ENCODE measurements around the gene KCNK6. TPM values are rescaled to one million over a fixed set of nuclear protein-coding genes. Genes with fewer than 3 reads are reported as not detected.

KCNK6 gene
- total RNA-seq, 1 experiment from 2014 or later = 6.5 TPM

GRCh38 chr19:38278751-38279150, 40.9 kb upstream of the KCNK6 start:
- DNase-seq = no peak
- H2BK120ac ChIP-seq (ENCODE audit: low read depth, low read length, poor library complexity, severe bottlenecking) = no peak overlapping the region
- H3T11ph ChIP-seq (ENCODE audit: low read length) = no peak overlapping the region
- no peaks in the 10 kb centered on the region for H3K27me3 Mint-ChIP-seq (ENCODE audit: low read depth)
- H2AK5ac ChIP-seq (ENCODE audit: insufficient read length, low read length) = no peak overlapping the region
- H4K91ac ChIP-seq (ENCODE audit: insufficient read length, low read depth, low read length) = no peak overlapping the region
- H4K20me1 ChIP-seq (ENCODE audit: control insufficient read depth, insufficient read depth, insufficient read length) = no peaks in the 10 kb centered on the region
- no peaks in the 10 kb centered on the region for H3K27me3 ChIP-seq (ENCODE audit: insufficient read depth, low read length)
- peaks cover 6 to 11% of the 10 kb centered on the region in 2 experiments; a peak in 2 of 4 replicates for H3K4me1 Mint-ChIP-seq
- H3K9ac ChIP-seq (ENCODE audit: extremely low read depth, insufficient read length, low read length) = no peak overlapping the region
- H3K4ac ChIP-seq (ENCODE audit: low read depth, low read length) = no peak overlapping the region
- H3K9me3 Mint-ChIP-seq = no peaks in the 10 kb centered on the region
- H3K27ac ChIP-seq (ENCODE audit: insufficient read length, low read depth, low read length) = no peak overlapping the region
- H3K27ac Mint-ChIP-seq = no peak overlapping the region
- no peak overlapping the region for H3K56ac ChIP-seq (ENCODE audit: insufficient read length, low read depth, low read length)
- no peak overlapping the region for H3K4me2 ChIP-seq (ENCODE audit: insufficient read depth, insufficient read length, low read length)
- H2BK12ac ChIP-seq (ENCODE audit: insufficient read length, low read depth, low read length) = no peak overlapping the region
- no peak overlapping the region for H2AFZ ChIP-seq (ENCODE audit: low read length)
- H3K14ac ChIP-seq (ENCODE audit: insufficient read depth, low read length) = no peak overlapping the region
- H3K4me3 Mint-ChIP-seq = no peak overlapping the region
- H4K5ac ChIP-seq (ENCODE audit: insufficient read length, low read depth, low read length) = no peak overlapping the region
- WGBS (ENCODE audit: extremely low coverage, insufficient read length, low lambda C conversion rate) = no CpG with 5 or more reads among the region's 2 CpGs
- no peaks in the 10 kb centered on the region for H3K4me1 ChIP-seq (ENCODE audit: insufficient read depth, low read length)
- peaks cover 10% of the 10 kb centered on the region for H3K79me1 ChIP-seq (ENCODE audit: insufficient read depth, low read depth, low read length, poor library complexity, severe bottlenecking)
- H3K23ac ChIP-seq (ENCODE audit: insufficient read length, low read depth, low read length) = no peak overlapping the region
- H3K23me2 ChIP-seq (ENCODE audit: insufficient read length, low read depth, low read length, poor library complexity, severe bottlenecking) = no peaks in the 10 kb centered on the region
- no peak overlapping the region for H4K8ac ChIP-seq (replicated peaks; ENCODE audit: insufficient read length, low read depth, low read length)
- H2BK5ac ChIP-seq (ENCODE audit: insufficient read length, low read length) = no peak overlapping the region
- no peak overlapping the region for H2BK15ac ChIP-seq (ENCODE audit: low read depth, low read length)
- H3K9me3 ChIP-seq (ENCODE audit: control insufficient read depth, low read depth, low read length) = no peaks in the 10 kb centered on the region
- no peak overlapping the region for H2BK20ac ChIP-seq (ENCODE audit: low read depth, low read length, poor library complexity, severe bottlenecking)
- H3K36me3 Mint-ChIP-seq (ENCODE audit: insufficient read depth in 1 of 3, low read depth in 3 of 3) = peaks cover 6 to 30% (median 30%) of the 10 kb centered on the region in 3 experiments; a peak in 6 of 7 replicates
- H3K18ac ChIP-seq (ENCODE audit: insufficient read length, low read depth, low read length) = no peak overlapping the region
- no peak for TF ChIP-seq CTCF (conservative IDR thresholded peaks at IDR 0.05)
- peaks cover 18% of the 10 kb centered on the region; the same call in 1 of the 2 replicates for H3K79me2 ChIP-seq (ENCODE audit: insufficient read depth, low read length)

Data from H9 (cell line).